A673 (cell line): ENCODE results near the gene LPP.

ENCODE experiments used
- EZH2 ChIP-seq: fragments of 200-600 bp; sonication (generic); IDR thresholded peaks from 2 replicates; pipeline ENCODE4 v1.6.1; 2017; ENCODE audit warnings: borderline replicate concordance, low read depth, mild to moderate bottlenecking, mixed read lengths, antibody characterized with exemption, low read length; ENCODE audit not compliant: poor library complexity, severe bottlenecking
- TF ChIP-seq, protein P1 (sequence below): fragments of 300-800, 200-600 bp; sonication (generic); conservative IDR thresholded peaks from 2 replicates; pipeline ENCODE4 v1.5.1; 2017; ENCODE audit warnings: low read depth, mild to moderate bottlenecking, antibody characterized with exemption, low read length, moderate library complexity, mixed read lengths

DNA sequence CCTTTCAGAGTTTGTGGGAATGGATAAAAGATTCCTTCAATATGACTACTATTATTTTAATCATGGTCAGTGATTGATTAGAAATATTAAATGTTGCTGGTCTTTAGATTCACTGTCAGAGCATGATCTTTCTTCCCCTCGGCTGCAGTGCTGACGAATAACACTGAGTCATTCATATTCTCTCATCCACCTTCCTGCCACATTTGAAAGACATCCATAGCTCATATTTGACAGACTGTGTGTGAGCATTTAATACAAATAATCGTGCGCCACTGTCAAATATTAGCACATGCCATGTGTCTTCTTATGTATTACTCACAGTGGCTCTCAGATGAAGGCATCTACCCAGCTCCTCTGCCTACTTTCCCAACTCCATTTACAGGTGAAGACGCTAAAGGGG, 541.3 kb downstream of the LPP start:
- TF ChIP-seq, protein P1, sequence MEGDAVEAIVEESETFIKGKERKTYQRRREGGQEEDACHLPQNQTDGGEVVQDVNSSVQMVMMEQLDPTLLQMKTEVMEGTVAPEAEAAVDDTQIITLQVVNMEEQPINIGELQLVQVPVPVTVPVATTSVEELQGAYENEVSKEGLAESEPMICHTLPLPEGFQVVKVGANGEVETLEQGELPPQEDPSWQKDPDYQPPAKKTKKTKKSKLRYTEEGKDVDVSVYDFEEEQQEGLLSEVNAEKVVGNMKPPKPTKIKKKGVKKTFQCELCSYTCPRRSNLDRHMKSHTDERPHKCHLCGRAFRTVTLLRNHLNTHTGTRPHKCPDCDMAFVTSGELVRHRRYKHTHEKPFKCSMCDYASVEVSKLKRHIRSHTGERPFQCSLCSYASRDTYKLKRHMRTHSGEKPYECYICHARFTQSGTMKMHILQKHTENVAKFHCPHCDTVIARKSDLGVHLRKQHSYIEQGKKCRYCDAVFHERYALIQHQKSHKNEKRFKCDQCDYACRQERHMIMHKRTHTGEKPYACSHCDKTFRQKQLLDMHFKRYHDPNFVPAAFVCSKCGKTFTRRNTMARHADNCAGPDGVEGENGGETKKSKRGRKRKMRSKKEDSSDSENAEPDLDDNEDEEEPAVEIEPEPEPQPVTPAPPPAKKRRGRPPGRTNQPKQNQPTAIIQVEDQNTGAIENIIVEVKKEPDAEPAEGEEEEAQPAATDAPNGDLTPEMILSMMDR: no peak
- no peak for TF ChIP-seq EZH2
